OCI-LY1 (cell line): ENCODE data around the gene PDE4D.
"Not testable (repeated sequence)": the region's sequence is repeated elsewhere in the genome, so short reads cannot be mapped to it uniquely, and the experiment has no call there.

Experiments used
- H2AFZ ChIP-seq: fragments of 200-600 bp; sonication (generic), shearing (Covaris generic); 2 replicates; pipeline ENCODE4 v1.6.0; 2014; ENCODE audit warnings: antibody characterized with exemption, mild to moderate bottlenecking, low read length
- H3F3A ChIP-seq: fragments of 200-600 bp; sonication (generic), shearing (Covaris generic); 2 replicates; pipeline ENCODE4 v1.6.0; 2014; ENCODE audit warnings: mild to moderate bottlenecking, antibody characterized with exemption, low read length, moderate library complexity; ENCODE audit not compliant: insufficient read depth
- H3K27ac ChIP-seq: fragments of 200-600 bp; sonication (generic); 2 replicates; pipeline ENCODE4 v1.5.1; 2014; ENCODE audit warnings: low read length, mixed run types, mild to moderate bottlenecking, low read depth; ENCODE audit not compliant: poor library complexity, severe bottlenecking
- H3K27me3 ChIP-seq: fragments of 200-600 bp; sonication (generic); 2 replicates; pipeline ENCODE4 v1.6.0; 2014; ENCODE audit warnings: antibody characterized with exemption, mild to moderate bottlenecking, low read length, moderate library complexity; ENCODE audit not compliant: insufficient read depth
- H3K36me3 ChIP-seq: fragments of 200-600 bp; sonication (generic); 2 replicates; pipeline ENCODE4 v1.6.1; 2014; ENCODE audit warnings: mild to moderate bottlenecking, antibody characterized with exemption, low read length, moderate library complexity, mixed read lengths; ENCODE audit not compliant: insufficient read depth
- H3K4me1 ChIP-seq: fragments of 200-600 bp; sonication (generic); 2 replicates; pipeline ENCODE4 v1.5.1; 2014; ENCODE audit warnings: mild to moderate bottlenecking, low read length, moderate library complexity; ENCODE audit not compliant: insufficient read depth, severe bottlenecking
- H3K4me2 ChIP-seq: fragments of 200-600 bp; sonication (generic), shearing (Covaris generic); 2 replicates; pipeline ENCODE4 v1.6.1; 2014; ENCODE audit warnings: low read length
- H3K4me3 ChIP-seq: fragments of 200-600 bp; sonication (generic); 2 replicates; pipeline ENCODE4 v1.5.1; 2014; ENCODE audit warnings: low read length, low read depth, mild to moderate bottlenecking, mixed read lengths; ENCODE audit not compliant: poor library complexity, severe bottlenecking
- H3K79me2 ChIP-seq: fragments of 200-600 bp; shearing (Covaris generic); 2 replicates; pipeline ENCODE4 v1.6.1; 2016; ENCODE audit warnings: mixed run types, low read length, mixed read lengths; ENCODE audit not compliant: insufficient read depth
- H3K9ac ChIP-seq: fragments of 200-600 bp; sonication (generic), shearing (Covaris generic); 2 replicates; pipeline ENCODE4 v1.6.1; 2014; ENCODE audit warnings: mild to moderate bottlenecking, low read length, mixed read lengths
- H3K9me2 ChIP-seq: fragments of 200-600 bp; sonication (generic), shearing (Covaris generic); 2 replicates; pipeline ENCODE4 v1.6.1; 2014; ENCODE audit warnings: low read depth, mild to moderate bottlenecking, low read length, mixed read lengths
- H3K9me3 ChIP-seq: fragments of 200-600 bp; shearing (Covaris generic); 2 replicates; pipeline ENCODE4 v1.6.1; 2014; ENCODE audit warnings: low read length, mixed read lengths
- H4K20me1 ChIP-seq: fragments of 200-600 bp; sonication (generic), shearing (Covaris generic); 2 replicates; pipeline ENCODE4 v1.6.0; 2016; ENCODE audit warnings: mild to moderate bottlenecking, low read length; ENCODE audit not compliant: insufficient read depth
- CTCF ChIP-seq: fragments of 200-600 bp; sonication (generic), shearing (Covaris generic); IDR thresholded peaks from 2 replicates; pipeline ENCODE4 v1.5.1; 2017; ENCODE audit warnings: mild to moderate bottlenecking, antibody characterized with exemption, low read length, moderate library complexity, mixed read lengths
- EZH2 ChIP-seq: fragments of 200-600 bp; sonication (generic), shearing (Covaris generic); IDR thresholded peaks from 2 replicates; pipeline ENCODE4 v1.8.0; 2017; ENCODE audit warnings: borderline replicate concordance, mixed run types, mild to moderate bottlenecking, antibody characterized with exemption, low read length, moderate library complexity, mixed read lengths

PDE4D gene

GRCh38 chr5:59673438-59674058 is 220.0 kb downstream of the PDE4D start:
- Histone ChIP-seq H3K4me1 (no peaks in the 10 kb centered on the region), H3K27ac (no peak overlapping the region), H3K4me2 (no peak overlapping the region), H3K9me3 (no peaks in the 10 kb centered on the region), H3K79me2 (no peaks in the 10 kb centered on the region), H3K36me3 (no peaks in the 10 kb centered on the region), H3K27me3 (no peaks in the 10 kb centered on the region; the same call in 1 of the 2 replicates), H3K9ac (no peak overlapping the region), H2AFZ (no peak overlapping the region), H3F3A (no peaks in the 10 kb centered on the region), H4K20me1 (no peaks in the 10 kb centered on the region), H3K9me2 (no peaks in the 10 kb centered on the region), H3K4me3 (no peak overlapping the region)
- TF ChIP-seq EZH2: no peak
- TF ChIP-seq CTCF: peak; percentile 78

GRCh38 chr5:59666440-59667068 is 227.0 kb downstream of the PDE4D start:
- Histone ChIP-seq H3K9me3 (no peaks in the 10 kb centered on the region), H3K4me2 (no peak overlapping the region), H3K4me1 (no peaks in the 10 kb centered on the region), H4K20me1 (no peaks in the 10 kb centered on the region), H3K27ac (no peak overlapping the region), H2AFZ (no peak overlapping the region), H3K9ac (no peak overlapping the region), H3K9me2 (no peaks in the 10 kb centered on the region), H3K4me3 (no peak overlapping the region), H3K79me2 (no peaks in the 10 kb centered on the region), H3F3A (no peaks in the 10 kb centered on the region), H3K36me3 (no peaks in the 10 kb centered on the region), H3K27me3 (no peaks in the 10 kb centered on the region)
- TF ChIP-seq CTCF: no peak
- no peak for TF ChIP-seq EZH2

- not testable (repeated sequence) for H3K4me1 ChIP-seq, H3K9ac ChIP-seq, H3K27me3 ChIP-seq, H2AFZ ChIP-seq, H3K4me3 ChIP-seq, H4K20me1 ChIP-seq, H3F3A ChIP-seq, H3K9me3 ChIP-seq, H3K79me2 ChIP-seq, H3K9me2 ChIP-seq, H3K36me3 ChIP-seq, H3K4me2 ChIP-seq, H3K27ac ChIP-seq
Observed at GRCh38 chr5:59665832-59666203, 227.7 kb downstream of the PDE4D start.
